ENCODE measurements around the gene PPFIA1. TPM values are rescaled to one million over a fixed set of nuclear protein-coding genes. Genes with fewer than 3 reads are reported as not detected.
A peak's percentile ranks its signal among the peaks of the same experiment; 100 is the strongest.

The PPFIA1 gene
- total and polyA plus RNA-seq, 2 of the 13 experiments (the other 11 are each of a cell fraction or from before 2014, with no cell fraction given): 29.9 to 45.2 TPM

- no peak for ATAC-seq
- ChIA-PET POLR2A (no interaction called here), CTCF (ENCODE audit: low intra/inter-chr PET ratio, low total read pairs) (no interaction called here)
- TF ChIP-seq HNF4A (CRISPR knock-in tag; IDR thresholded peaks at IDR 0.05) (peak; percentile 24; the same call in 1 of the 2 replicates), KLF11 (CRISPR knock-in tag; IDR thresholded peaks at IDR 0.05) (no peak)
- in situ Hi-C loops (cut with HindIII; ENCODE audit: extremely low pct_ligation_motif_present, low pct_unique_long_range_greater_than_20kb): no loop called here
- Histone ChIP-seq H3K4me3 (replicated peaks in 1 of 3; ENCODE audit: insufficient read depth in 1 of 3, low read depth in 2 of 3, low read length in 3 of 3) (no peak overlapping the region), H3K27ac (ENCODE audit: extremely low read length, insufficient read depth, low read length) (no peak overlapping the region), H3K9me3 (ENCODE audit: low read length) (no peaks in the 10 kb centered on the region), H3K79me2 (ENCODE audit: insufficient read depth, low read length) (peaks cover 17% of the 10 kb centered on the region), H3K9ac (ENCODE audit: insufficient read depth, low read depth, low read length) (no peak overlapping the region), H2AFZ (ENCODE audit: low read length) (no peak overlapping the region), H3K27me3 (ENCODE audit: control insufficient read depth in 1 of 2, insufficient read depth in 2 of 2, low read length in 2 of 2) (no peaks in the 10 kb centered on the region), H3K4me2 (ENCODE audit: low read depth, low read length) (no peak overlapping the region), H3K36me3 (replicated peaks in 1 of 2; ENCODE audit: control insufficient read depth in 1 of 2, insufficient read depth in 2 of 2, low read length in 2 of 2) (peaks cover 5 to 15% of the 10 kb centered on the region in 2 experiments), H3K4me1 (ENCODE audit: insufficient read depth, low read length) (peaks cover 43% of the 10 kb centered on the region), H4K20me1 (ENCODE audit: insufficient read depth, low read length) (peaks cover 10% of the 10 kb centered on the region; the same call in 1 of the 2 replicates)
- no TSS peak for BruUV-seq (replicated peaks)
- WGBS (ENCODE audit: low lambda C conversion rate): 92% methylated on average over 2 of the region's 2 CpGs
- DNase-seq (ENCODE audit: low spot score): no peak
- no peak for FAIRE-seq
- intact Hi-C loops (cut with micrococcal nuclease; ENCODE audit: unreplicated experiment): no loop called here
Measured at GRCh38 chr11:70301191-70301590, 30.7 kb downstream of the PPFIA1 start.

DNA sequence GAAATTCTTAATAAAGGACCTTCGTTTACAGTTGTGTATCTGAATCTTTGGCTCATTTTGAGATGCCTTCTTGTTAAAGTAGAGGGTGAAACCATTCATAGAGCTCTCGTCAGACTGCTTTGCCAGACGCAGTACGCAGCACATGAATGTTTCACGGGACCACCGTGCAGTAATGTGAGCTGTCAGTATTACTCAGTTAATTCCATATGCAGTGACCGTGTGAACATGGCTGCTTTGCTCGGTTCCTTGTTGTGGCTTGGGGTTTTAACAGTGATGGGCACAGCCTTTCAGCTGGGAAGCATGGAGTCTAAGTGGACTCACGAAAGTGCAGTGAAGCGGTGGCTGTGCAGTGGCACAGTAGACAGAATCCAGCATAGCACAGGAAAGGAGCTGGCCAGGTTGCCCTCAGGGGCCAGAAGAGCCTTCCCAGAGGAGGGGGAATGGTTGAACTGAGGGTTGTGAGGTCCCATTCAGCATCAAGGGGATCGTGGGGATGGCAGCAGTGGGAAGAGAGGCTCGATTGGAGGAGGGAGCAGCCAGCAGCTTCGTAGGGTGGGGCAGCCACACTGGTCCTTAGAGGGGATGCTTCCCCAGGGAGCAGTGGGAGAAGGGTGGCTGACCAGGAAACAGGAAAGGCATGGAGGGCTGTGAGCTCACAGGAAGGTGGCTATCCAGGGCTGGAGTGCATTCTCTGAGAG lies 31.4 kb downstream of the PPFIA1 start:
- Histone ChIP-seq H3K79me2 (ENCODE audit: insufficient read depth, low read length) (peaks cover 17% of the 10 kb centered on the region), H4K20me1 (ENCODE audit: insufficient read depth, low read length) (peaks cover 10% of the 10 kb centered on the region; the same call in 1 of the 2 replicates), H3K27ac (ENCODE audit: extremely low read length, insufficient read depth, low read length) (no peak overlapping the region), H3K4me1 (ENCODE audit: insufficient read depth, low read length) (peaks cover 43% of the 10 kb centered on the region), H3K4me2 (ENCODE audit: low read depth, low read length) (no peak overlapping the region), H3K4me3 (replicated peaks in 1 of 3; ENCODE audit: insufficient read depth in 1 of 3, low read depth in 2 of 3, low read length in 3 of 3) (no peak overlapping the region), H3K9me3 (ENCODE audit: low read length) (no peaks in the 10 kb centered on the region), H3K27me3 (ENCODE audit: control insufficient read depth in 1 of 2, insufficient read depth in 2 of 2, low read length in 2 of 2) (no peaks in the 10 kb centered on the region), H2AFZ (ENCODE audit: low read length) (no peak overlapping the region), H3K9ac (ENCODE audit: insufficient read depth, low read depth, low read length) (no peak overlapping the region), H3K36me3 (replicated peaks in 1 of 2; ENCODE audit: control insufficient read depth in 1 of 2, insufficient read depth in 2 of 2, low read length in 2 of 2) (peaks cover 5 to 15% of the 10 kb centered on the region in 2 experiments)
- 97% methylated on average over 13 of the region's 13 CpGs for WGBS (ENCODE audit: low lambda C conversion rate)
- DNase-seq (ENCODE audit: low spot score): no peak
- no TSS peak for BruUV-seq (replicated peaks)
- POLR2A ChIA-PET: no interaction called here
- TF ChIP-seq TOPORS (CRISPR knock-in tag; IDR thresholded peaks at IDR 0.05) (no peak), ZNF329 (CRISPR knock-in tag; IDR thresholded peaks at IDR 0.05; ENCODE audit: low read depth) (no peak), ERF (CRISPR knock-in tag; IDR thresholded peaks at IDR 0.05) (no peak), FOXK2 (IDR thresholded peaks at IDR 0.05) (no peak), ZNF775 (CRISPR knock-in tag; IDR thresholded peaks at IDR 0.05; ENCODE audit: borderline replicate concordance) (no peak), CBX1 (IDR thresholded peaks at IDR 0.05; ENCODE audit: low read depth) (no peak), SMYD3 (CRISPR knock-in tag; IDR thresholded peaks at IDR 0.05) (no peak), ZNF607 (CRISPR knock-in tag; IDR thresholded peaks at IDR 0.05; ENCODE audit: borderline replicate concordance) (no peak), ZC3H13 (CRISPR knock-in tag; IDR thresholded peaks at IDR 0.05) (no peak), PAWR (CRISPR knock-in tag; IDR thresholded peaks at IDR 0.05; ENCODE audit: borderline replicate concordance) (no peak), MXD4 (CRISPR knock-in tag; IDR thresholded peaks at IDR 0.05) (no peak), SMAD9 (CRISPR knock-in tag; IDR thresholded peaks at IDR 0.05) (no peak), ZFP90 (CRISPR knock-in tag; IDR thresholded peaks at IDR 0.05; ENCODE audit: borderline replicate concordance) (no peak), AKAP8 (CRISPR knock-in tag; IDR thresholded peaks at IDR 0.05) (no peak), CSRNP2 (CRISPR knock-in tag; conservative IDR thresholded peaks at IDR 0.05; ENCODE audit: low read depth) (no peak)
- TF ChIP-seq, protein P1, sequence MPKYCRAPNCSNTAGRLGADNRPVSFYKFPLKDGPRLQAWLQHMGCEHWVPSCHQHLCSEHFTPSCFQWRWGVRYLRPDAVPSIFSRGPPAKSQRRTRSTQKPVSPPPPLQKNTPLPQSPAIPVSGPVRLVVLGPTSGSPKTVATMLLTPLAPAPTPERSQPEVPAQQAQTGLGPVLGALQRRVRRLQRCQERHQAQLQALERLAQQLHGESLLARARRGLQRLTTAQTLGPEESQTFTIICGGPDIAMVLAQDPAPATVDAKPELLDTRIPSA (CRISPR knock-in tag; IDR thresholded peaks at IDR 0.05; ENCODE audit: borderline replicate concordance): no peak
- CTCF ChIA-PET (ENCODE audit: low intra/inter-chr PET ratio, low total read pairs): no interaction called here
- FAIRE-seq: no peak
- in situ Hi-C loops (cut with HindIII; ENCODE audit: extremely low pct_ligation_motif_present, low pct_unique_long_range_greater_than_20kb) (no loop called here), intact Hi-C loops (cut with micrococcal nuclease; ENCODE audit: unreplicated experiment) (loop anchor here (2.0 kb wide), 1 partner anchor 35 kb away; no protein-coding TSS in a partner anchor)
- ATAC-seq: no peak

Measured in HepG2 (cell line).